ENCODE results near the gene USP54.

The USP54 gene

DNA sequence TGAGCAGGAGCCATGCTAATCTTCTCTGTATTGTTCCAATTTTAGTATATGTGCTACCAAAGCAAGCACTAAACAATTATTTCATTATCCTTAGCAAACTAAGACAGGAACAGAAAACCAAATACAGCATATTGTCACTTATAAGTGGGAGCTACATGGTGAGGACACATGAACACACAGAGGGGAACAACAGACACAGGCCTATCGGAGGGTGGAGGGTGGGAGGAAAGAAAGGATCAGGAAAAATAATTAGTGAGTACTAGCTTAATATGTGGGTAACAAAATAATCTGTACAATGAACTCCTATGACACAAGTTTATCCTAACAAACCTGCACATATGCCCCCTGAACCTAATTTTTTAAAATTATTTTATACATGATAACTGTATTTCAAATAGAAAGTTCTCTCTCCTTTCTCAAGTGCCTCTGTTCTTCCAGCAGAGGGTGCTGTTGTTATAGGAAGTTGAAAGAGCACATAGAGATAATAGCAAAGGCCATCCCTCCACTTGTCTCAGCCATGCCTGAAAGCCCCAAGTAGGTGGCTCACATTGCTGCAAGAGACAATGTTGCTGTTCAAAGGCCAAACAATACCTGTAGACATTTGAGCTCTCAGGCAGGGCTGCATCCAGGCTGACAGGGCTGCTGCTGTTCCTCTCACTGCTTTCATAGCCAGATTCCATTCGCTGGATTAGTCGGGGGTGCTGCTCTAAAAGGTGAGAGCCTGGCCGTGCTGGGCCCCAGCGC is 61.9 kb downstream of the USP54 start:
- peak; percentile 74 for DNase-seq

DNA sequence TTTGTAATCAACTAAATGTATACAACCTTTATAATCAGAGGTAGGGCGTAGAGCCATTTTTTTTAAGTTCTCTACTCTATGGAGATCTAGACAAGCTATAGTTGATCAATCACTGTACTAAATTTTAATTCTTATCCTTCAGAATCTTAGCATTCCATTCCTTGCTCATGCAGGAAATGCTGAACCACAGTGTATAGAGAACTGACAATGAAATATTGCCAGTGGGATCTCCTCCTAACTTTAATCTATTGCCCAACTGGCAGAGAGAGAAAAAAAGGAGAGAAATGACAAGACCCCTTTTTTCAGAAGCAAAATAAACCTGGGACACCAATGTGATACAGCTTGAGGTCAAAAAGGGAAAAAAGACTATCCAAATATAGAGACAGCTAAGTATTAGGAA is 68.9 kb downstream of the USP54 start:
- DNase-seq, result no peak

DNA sequence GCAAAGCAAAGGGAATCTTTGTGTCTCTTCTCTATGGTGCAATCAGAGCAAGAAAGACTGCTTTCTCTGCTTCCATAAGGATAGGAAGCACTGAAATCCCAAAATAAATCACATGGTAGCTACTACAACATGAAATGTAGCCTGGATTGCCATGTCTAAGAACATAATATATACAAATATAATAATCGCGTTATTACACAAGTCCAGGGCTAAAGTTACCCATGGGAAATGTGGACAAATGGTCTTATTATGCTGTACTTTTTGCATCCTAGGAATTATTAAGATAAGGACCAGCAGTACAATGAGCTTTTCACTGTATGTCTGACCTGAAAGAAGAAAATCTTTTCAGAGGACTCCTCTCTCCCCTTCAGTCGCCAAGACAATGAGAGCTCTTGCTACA is 71.8 kb downstream of the USP54 start:
- DNase-seq, result no peak

- no peak for DNase-seq
Observed at GRCh38 chr10:73517166-73517888, 73.8 kb downstream of the USP54 start.

- DNase-seq, result no peak
Observed at GRCh38 chr10:73512207-73512743, 78.9 kb downstream of the USP54 start.

DNA sequence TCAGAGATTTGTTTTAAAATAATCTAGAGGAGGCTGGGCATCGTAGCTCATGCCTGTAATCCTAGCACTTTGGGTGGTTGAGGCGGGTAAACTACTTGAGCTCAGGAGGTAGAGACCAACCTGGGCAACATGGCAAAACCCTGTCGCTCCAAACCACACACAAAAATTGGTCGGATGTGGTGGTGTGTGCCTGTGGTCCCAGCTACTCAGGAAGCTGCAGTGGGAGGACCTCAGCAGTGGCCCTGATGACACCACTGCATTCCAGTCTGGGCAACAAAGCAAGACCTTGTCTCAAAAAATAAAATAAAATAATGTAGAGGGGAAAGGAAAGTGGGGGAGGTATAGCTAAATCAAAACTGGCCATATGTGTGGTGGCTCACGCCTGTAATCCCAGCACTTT is 81.4 kb downstream of the USP54 start:
- no peak for DNase-seq

GRCh38 chr10:73506491-73506890 is 84.7 kb downstream of the USP54 start:
- DNase-seq, result no peak

DNA sequence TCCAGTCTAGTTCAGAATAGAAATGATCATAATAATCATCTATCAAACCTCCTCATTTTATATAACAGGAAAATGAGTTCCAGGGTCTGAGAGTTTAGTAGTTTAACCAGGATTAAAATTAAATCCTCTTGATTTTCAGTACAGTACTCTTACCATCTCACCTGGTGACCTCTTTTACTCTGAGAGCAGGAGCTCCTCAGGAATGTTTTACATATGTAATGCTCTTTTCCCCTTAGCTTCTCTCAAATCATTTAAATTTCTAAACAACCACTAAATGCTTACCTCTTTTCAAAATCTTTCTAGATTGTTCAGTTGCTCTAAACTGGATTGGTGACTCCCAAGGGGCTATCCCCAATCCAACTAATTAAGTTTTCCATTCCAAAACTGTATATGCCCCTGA is 85.1 kb downstream of the USP54 start:
- DNase-seq, result no peak

- no peak for DNase-seq
Observed at GRCh38 chr10:73503037-73503436, 88.1 kb downstream of the USP54 start.

DNA sequence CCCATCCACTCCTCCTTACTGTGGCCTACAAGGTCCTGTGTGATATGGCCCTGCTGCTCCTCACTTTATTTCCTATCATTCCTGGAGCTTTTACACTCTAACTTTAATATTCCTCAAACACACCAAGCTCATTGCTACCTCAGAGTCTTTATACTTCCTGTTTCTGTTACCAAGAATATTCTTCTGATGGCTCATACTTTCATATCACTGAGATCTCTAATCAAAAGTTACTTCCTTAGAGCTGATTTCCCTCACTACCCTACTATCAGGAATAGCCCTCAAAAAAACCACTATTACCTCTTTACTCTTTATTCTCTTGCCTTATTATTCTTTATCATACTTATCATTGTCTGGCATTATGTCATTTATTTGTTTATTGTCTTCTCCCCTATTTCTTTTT is 89.5 kb downstream of the USP54 start:
- no peak for DNase-seq

DNA sequence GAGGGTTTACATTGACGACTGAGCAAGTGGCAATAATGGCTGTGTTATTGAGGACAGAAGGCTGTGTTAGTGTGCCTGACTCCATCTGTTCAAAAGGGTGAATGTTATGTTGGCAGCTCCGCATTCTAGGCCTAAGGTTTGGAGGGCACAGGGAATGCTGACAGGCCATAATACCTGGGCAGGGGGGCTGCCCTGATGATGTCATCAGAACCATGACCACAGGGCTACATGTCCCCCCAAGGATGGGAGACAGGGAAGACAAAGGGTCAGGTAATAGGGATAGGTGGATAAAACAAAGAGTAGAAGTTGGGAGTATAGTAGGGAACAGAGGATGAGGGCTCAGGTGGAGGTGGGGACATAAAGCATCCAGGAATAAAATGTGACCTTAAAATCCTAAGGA is 93.5 kb downstream of the USP54 start:
- DNase-seq, result no peak

DNA sequence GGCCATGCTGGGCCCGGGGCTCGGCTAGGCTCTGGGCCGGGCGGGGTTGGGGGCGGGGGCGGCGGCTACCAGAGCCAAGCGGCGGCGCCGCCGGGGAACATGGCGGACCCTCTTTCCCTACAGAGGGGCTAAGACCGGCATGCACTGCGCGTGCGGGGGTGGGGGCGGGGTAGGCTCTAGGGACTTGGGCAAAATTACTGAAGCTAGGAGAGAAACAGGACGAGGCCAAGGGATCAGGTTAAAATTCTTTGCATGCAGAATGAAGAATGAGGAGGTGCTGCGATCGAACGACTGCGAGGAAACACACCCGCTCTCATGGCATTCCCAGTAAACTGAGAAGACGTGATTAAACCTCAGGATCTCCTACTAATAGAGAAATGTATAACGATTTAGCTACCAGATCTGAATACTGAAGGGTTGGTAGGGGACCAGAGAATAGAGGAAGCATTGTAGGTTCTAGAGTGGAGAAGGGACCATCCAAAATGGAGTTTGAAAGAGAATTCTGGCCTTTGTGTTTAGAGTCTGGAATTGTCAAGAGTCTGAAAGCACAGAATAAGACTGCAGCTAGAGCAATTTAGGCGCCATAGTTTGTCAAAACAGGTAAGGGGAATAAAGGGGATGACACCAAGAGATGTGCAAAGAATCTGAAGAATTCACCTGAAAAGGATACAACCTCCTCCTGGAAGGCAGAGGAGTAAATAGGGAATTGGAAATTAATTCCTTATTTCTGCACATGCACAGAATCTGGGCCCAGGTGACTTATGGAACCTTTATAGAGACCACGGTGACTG is 95.1 kb downstream of the USP54 start, which contains the start of gene PPP3CB:
PPP3CB (minus strand) TSS at position 141 of the 791 bp plus-strand sequence; CDS start at position 6, 135 bp downstream.
- DNase-seq, result peak; percentile 77

DNA sequence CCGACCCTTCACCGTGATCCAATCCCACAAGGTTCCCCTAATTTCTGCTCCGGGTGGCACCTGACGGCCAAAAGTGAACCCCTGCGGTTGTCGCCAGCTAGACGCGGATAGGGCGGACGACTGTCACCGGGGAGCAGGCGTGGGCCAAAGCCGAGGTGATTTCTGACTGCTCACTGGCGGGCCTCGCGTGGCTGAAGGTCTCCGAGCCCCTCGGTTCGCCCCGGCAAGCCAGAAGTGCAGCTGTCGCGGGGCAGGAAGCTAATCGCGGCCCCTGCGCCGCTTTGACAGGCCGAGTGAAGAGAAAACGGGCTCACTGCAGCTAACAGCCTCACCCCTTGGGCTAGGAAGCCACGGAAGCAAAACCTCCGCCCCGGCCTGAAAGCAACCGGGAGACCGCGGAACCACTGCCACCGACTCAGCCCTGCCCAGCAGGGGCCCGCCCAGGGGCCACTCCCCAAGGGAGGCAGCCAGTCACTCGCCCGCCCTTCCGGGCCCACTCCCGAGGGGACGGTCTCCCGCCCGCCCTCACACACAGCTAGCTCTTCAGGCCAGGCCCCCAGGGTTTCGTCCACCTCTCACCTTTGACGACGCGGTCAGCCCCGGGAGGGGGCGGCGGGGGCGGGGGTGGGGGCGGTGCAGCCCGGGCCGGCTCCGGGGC is 95.8 kb downstream of the USP54 start:
- DNase-seq, result peak; percentile 41

DNA sequence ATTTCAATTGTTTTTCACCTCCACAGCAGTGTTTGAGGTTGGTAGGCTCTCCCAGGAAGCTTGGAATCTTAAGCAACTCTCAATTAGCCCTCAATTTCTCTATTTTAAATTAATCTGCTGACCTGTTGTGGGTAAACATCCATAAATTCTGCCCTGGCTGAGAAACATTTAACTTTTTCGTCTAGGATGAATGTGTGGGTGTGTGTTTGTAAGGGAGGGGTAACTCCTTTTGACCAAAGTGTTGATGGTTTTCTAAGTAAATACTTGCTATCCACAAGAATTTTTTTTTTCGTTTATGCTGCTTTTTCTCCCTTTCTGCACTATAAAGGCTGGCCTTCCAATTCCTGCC is 96.3 kb downstream of the USP54 start:
- no peak for DNase-seq

DNA sequence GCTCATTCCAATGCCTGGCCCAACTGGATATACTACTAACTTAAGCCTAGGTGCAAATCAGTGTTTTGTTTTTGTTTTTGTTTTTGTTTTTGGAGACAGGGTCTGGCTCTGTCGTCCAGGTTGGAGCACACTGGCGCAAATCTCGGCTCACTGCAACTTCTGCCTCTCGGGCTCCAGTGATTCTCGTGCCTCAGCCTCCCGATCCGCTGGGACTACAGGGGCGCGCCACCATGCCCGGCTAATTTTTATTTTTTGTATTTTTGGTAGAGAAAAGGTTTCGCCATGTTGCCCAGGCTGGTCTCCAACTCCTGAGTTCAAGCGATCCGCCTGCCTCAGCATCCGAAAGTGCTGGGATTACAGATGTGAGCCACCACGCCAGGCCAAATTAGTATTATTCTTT is 96.9 kb downstream of the USP54 start:
- no peak for DNase-seq

DNA sequence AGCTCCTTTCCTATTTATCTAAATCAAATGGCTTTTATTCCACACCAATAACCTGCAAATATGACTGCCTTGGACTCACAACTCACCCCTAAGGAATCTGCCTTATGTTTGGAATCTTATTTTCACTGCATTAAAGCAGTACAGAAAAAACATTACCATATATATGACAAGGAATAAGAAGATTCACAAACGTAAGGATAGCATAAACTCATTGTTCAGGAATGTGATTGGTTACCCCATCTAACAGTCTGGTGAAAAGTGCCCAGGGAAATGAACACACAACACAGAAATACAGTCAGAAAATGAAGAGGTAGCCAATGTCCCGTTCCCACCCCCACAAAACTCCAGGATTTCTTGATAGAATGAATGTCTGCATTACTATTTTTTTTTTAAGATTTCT is 97.4 kb downstream of the USP54 start:
- no peak for DNase-seq

- no peak for DNase-seq
Observed at GRCh38 chr10:73486601-73487000, 104.5 kb downstream of the USP54 start.

DNA sequence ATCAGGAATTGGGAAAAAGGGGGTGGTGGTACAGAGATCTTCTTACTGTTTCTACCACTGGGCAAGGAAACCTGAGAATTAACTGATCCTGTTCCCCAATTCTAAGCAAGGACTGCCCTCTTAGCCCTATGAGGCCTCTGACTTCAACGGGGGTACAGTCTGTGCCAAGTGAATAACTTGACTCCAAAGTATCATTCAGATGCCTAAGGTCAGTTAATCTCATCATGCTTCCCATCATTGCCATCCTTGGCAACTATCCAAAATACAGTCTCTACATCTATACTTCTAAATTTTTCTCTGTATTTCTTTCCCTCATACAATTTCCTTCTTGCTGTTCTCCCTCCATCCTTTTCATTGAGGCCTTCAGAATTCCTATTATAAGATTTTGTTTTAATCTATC is 105.8 kb downstream of the USP54 start:
- no peak for DNase-seq

- no peak for DNase-seq
Observed at GRCh38 chr10:73480158-73480557, 111.0 kb downstream of the USP54 start.

DNA sequence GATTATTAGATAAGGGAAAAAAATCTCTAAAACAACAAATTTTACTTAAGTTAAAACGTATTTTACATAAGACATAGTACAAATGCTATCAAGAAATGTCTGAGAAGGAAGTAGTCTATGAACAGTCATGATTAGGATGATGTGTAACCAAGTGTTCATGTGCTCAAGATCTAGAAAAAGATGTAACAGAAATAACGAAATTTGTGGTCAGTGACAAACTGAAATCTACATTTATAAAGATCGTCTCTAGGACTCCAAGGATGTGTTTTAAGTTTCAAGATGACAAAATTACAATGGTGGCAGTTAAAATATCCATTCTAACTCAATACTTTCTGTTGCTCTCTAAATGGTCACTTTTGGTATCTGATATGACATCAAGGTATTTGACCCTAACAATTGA is 112.5 kb downstream of the USP54 start:
- no peak for DNase-seq

DNA sequence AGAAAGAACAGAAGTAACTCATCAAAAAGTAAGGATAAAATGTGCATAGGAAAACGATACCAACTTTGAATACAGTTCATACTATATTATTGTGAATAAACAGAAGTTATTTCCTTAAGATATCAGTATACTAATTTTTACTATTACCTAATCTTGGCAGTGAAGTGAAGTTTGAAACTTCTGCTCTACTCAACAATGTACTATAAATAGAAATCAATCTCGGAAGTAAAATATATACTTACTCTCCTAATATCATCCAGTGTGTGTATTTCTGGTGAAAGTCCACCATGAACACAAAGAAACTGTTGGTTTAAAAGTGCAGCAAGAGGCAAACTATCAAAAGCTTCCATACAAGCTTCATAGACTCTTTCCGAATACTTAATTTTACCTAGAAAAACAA is 119.9 kb downstream of the USP54 start:
- DNase-seq, result no peak

- DNase-seq, result no peak
Observed at GRCh38 chr10:73469579-73469978, 121.6 kb downstream of the USP54 start.

DNA sequence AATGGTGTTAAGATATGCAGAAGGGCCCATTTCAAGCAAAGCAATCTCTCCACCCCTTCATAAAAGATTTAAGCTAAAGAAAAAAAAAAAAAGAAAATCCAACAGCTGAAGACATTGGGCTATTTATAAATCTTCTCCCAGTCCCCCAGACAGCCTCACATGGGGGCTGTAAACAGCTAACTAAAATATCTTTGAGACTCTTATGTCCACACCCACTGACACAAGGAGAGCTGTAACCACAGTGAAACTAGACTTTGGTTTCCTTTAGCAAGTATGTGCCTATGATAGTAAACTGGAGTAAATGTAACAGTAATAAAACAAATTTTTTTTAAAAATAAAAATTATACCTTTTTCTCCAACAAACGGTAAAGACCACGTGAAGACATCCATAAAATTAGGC is 123.9 kb downstream of the USP54 start:
- no peak for DNase-seq
